HepG2 (cell line): ENCODE data around the gene KANSL1. TPM values are rescaled to one million over a fixed set of nuclear protein-coding genes. Genes with fewer than 3 reads are reported as not detected.

Experiments
- AFF4 ChIP-seq: sonication (generic); formaldehyde crosslinking; IDR thresholded peaks from 2 replicates; pipeline ENCODE4 v1.4.0; 2020; ENCODE audit warnings: missing genetic modification reagents
- CCDC6 ChIP-seq: sonication (generic); formaldehyde crosslinking; IDR thresholded peaks from 2 replicates; pipeline ENCODE4 v1.8.1; 2022; ENCODE audit warnings: mild to moderate bottlenecking, missing genetic modification reagents, moderate library complexity
- ELF4 ChIP-seq: sonication (generic); formaldehyde crosslinking; IDR thresholded peaks from 2 replicates; pipeline ENCODE4 v1.5.0; 2020; ENCODE audit warnings: missing genetic modification reagents, mild to moderate bottlenecking, moderate library complexity, borderline replicate concordance
- ERF ChIP-seq: IDR thresholded peaks from 2 replicates; pipeline ENCODE4 v1.6.1; 2018; ENCODE audit warnings: missing biosample characterization, missing genetic modification reagents
- HMG20A ChIP-seq: IDR thresholded peaks from 2 replicates; pipeline ENCODE4 v1.6.1; 2016; ENCODE audit warnings: borderline replicate concordance
- IRF2 ChIP-seq: IDR thresholded peaks from 2 replicates; pipeline ENCODE4 v1.6.1; 2018; ENCODE audit warnings: missing genetic modification reagents, missing compliant biosample characterization
- NFE2L1 ChIP-seq: sonication (generic); formaldehyde crosslinking; IDR thresholded peaks from 2 replicates; pipeline ENCODE4 v1.4.0; 2020; ENCODE audit warnings: missing genetic modification reagents, mild to moderate bottlenecking, borderline replicate concordance
- RCOR2 ChIP-seq: IDR thresholded peaks from 2 replicates; pipeline ENCODE4 v1.6.1; 2016; ENCODE audit warnings: missing biosample characterization, missing genetic modification reagents
- SIN3B ChIP-seq: fragments of 150-350 bp; IDR thresholded peaks from 2 replicates; pipeline ENCODE4 v1.6.1; 2014; ENCODE audit warnings: low read length
- ZNF225 ChIP-seq: sonication (generic); formaldehyde crosslinking; IDR thresholded peaks from 2 replicates; pipeline ENCODE4 v1.4.0; 2020; ENCODE audit warnings: mild to moderate bottlenecking, missing genetic modification reagents
- ZNF30 ChIP-seq: sonication (generic); formaldehyde crosslinking; IDR thresholded peaks from 2 replicates; pipeline ENCODE4 v1.5.0; 2020; ENCODE audit warnings: mild to moderate bottlenecking, missing genetic modification reagents
- ZNF318 ChIP-seq: sonication (generic); formaldehyde crosslinking; IDR thresholded peaks from 2 replicates; pipeline ENCODE4 v1.4.0; 2020; ENCODE audit warnings: mild to moderate bottlenecking, missing genetic modification reagents
- ZNF841 ChIP-seq: sonication (generic); formaldehyde crosslinking; IDR thresholded peaks from 2 replicates; pipeline ENCODE4 v1.8.1; 2023; ENCODE audit warnings: missing genetic modification reagents, borderline replicate concordance
- polyA plus RNA-seq, 8 experiments: library from polyadenylated mRNA; depleted of rRNA in 3 of 8; stranded (reverse) in 7 of 8; unstranded in 1 of 8; fragments of >200 nt; fragmentation: Illumina TruSeq in 4 of 8; extraction: Trizol in 4 of 8; gene quantifications; 2 replicates each; pipeline versions ENCODE4 v1.2.1 to v1.2.3, GENCODE V29; 2011 to 2016; ENCODE audit warnings: low read depth in 4 of 8, missing spikeins in 1 of 8, mixed read lengths in 1 of 8; ENCODE audit not compliant: insufficient read depth in 1 of 8
- total RNA-seq, 5 experiments: library from RNA; depleted of rRNA; stranded (reverse); fragments of >200 nt; fragmentation: Illumina TruSeq; extraction: Trizol; gene quantifications; 2 replicates each; pipeline ENCODE4 v1.2.3, GENCODE V29; 2016; ENCODE audit warnings: low read depth in 1 of 5
- TF ChIP-seq, protein P1 (sequence below): sonication (generic); formaldehyde crosslinking; IDR thresholded peaks from 2 replicates; pipeline ENCODE4 v1.4.0; 2020; ENCODE audit warnings: missing genetic modification reagents, borderline replicate concordance
- TF ChIP-seq, protein P2 (sequence below): sonication (generic); formaldehyde crosslinking; IDR thresholded peaks from 2 replicates; pipeline ENCODE4 v1.8.0; 2022; ENCODE audit warnings: mild to moderate bottlenecking, missing genetic modification reagents, moderate library complexity

Gene KANSL1
- total and polyA plus RNA-seq, 2 of the 13 experiments (the other 11 are each of a cell fraction or from before 2014, with no cell fraction given) = 24.0 to 59.6 TPM

DNA sequence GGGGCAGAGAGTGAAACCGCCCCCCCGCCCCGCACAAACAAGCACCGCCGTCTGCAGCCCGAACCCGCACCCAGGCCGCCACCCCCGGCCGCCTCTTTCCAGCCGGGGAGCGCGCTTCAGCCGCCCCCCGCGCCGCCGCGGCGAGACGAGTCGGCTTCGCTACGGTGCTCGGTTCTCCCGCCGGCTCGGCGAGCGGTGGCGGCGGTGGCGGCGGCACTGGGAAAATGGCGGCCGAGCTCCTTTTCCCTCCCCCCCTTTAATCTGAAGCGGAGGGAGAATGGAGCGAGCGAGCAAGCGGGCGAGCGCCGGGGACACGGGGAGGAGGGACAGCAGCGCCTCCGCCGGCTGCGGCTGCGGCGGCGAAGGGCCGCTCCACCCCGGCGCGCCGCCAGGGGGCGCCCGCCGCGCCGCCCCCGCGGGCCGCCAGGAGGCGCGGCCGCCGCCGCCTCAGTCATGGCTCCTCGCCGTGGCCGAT lies at the start of gene KANSL1 (continued):
- no peak for TF ChIP-seq RCOR2 (CRISPR knock-in tag)
- TF ChIP-seq SIN3B = no peak
- TF ChIP-seq NFE2L1 = no peak
- TF ChIP-seq HMG20A (CRISPR knock-in tag) = no peak
- TF ChIP-seq, protein P1, sequence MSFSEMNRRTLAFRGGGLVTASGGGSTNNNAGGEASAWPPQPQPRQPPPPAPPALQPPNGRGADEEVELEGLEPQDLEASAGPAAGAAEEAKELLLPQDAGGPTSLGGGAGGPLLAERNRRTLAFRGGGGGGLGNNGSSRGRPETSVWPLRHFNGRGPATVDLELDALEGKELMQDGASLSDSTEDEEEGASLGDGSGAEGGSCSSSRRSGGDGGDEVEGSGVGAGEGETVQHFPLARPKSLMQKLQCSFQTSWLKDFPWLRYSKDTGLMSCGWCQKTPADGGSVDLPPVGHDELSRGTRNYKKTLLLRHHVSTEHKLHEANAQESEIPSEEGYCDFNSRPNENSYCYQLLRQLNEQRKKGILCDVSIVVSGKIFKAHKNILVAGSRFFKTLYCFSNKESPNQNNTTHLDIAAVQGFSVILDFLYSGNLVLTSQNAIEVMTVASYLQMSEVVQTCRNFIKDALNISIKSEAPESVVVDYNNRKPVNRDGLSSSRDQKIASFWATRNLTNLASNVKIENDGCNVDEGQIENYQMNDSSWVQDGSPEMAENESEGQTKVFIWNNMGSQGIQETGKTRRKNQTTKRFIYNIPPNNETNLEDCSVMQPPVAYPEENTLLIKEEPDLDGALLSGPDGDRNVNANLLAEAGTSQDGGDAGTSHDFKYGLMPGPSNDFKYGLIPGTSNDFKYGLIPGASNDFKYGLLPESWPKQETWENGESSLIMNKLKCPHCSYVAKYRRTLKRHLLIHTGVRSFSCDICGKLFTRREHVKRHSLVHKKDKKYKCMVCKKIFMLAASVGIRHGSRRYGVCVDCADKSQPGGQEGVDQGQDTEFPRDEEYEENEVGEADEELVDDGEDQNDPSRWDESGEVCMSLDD = no peak
- TF ChIP-seq IRF2 (CRISPR knock-in tag) = no peak
- TF ChIP-seq ELF4 (CRISPR knock-in tag) = no peak
- TF ChIP-seq ZNF841 = no peak
- no peak for TF ChIP-seq CCDC6
- TF ChIP-seq ZNF318 = no peak
- TF ChIP-seq, protein P2, sequence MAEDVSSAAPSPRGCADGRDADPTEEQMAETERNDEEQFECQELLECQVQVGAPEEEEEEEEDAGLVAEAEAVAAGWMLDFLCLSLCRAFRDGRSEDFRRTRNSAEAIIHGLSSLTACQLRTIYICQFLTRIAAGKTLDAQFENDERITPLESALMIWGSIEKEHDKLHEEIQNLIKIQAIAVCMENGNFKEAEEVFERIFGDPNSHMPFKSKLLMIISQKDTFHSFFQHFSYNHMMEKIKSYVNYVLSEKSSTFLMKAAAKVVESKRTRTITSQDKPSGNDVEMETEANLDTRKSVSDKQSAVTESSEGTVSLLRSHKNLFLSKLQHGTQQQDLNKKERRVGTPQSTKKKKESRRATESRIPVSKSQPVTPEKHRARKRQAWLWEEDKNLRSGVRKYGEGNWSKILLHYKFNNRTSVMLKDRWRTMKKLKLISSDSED (CRISPR knock-in tag) = no peak
- TF ChIP-seq AFF4 (CRISPR knock-in tag) = no peak
- TF ChIP-seq ZNF225 (CRISPR knock-in tag) = no peak
- TF ChIP-seq ZNF30 = no peak
- no peak for TF ChIP-seq ERF (CRISPR knock-in tag)
